OCI-LY7 (cell line): ENCODE measurements around the gene PUM2.

Experiments
- EZH2phosphoT487 ChIP-seq: fragments of 200-600 bp; sonication (generic); IDR thresholded peaks from 2 replicates; pipeline ENCODE4 v1.6.1; 2018; ENCODE audit warnings: low read depth, borderline replicate concordance, mild to moderate bottlenecking, mixed run types, antibody characterized with exemption, low read length, moderate library complexity, mixed read lengths
- TF ChIP-seq, protein P1 (sequence below): fragments of 200-600 bp; sonication (generic); conservative IDR thresholded peaks from 2 replicates; pipeline ENCODE4 v1.5.1; 2014; ENCODE audit warnings: mild to moderate bottlenecking, antibody characterized with exemption, low read length, moderate library complexity, mixed read lengths

DNA sequence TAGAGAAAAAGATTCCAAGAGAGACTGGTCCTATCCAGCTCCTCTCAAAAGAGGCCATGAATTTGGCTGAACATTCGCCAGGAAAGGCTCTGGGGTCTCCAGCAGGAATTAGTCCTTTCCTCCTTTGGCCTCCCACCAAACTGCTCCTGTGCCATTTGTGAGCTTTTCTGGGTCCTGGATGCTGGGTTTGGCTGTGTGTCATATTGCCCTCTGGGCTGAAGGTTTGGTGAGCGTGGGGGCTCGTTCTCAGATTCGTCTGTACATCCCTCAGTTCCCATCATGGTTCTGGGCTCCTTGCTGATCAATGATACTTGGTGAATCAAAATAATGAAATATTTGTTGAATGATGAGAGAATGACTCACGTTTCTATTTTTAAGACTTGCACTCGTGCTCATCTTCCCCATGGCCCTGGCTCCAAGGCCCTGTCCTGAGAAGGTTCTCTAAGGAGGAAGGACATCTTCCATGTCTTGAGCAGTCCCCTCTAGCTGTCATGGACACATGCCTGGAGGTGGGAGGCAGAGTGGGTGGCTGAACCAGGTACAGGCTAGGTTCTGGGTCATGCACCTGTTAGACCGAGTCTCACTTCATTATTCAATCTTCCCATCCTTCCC lies 48.4 kb upstream of the PUM2 start:
- TF ChIP-seq, protein P1, sequence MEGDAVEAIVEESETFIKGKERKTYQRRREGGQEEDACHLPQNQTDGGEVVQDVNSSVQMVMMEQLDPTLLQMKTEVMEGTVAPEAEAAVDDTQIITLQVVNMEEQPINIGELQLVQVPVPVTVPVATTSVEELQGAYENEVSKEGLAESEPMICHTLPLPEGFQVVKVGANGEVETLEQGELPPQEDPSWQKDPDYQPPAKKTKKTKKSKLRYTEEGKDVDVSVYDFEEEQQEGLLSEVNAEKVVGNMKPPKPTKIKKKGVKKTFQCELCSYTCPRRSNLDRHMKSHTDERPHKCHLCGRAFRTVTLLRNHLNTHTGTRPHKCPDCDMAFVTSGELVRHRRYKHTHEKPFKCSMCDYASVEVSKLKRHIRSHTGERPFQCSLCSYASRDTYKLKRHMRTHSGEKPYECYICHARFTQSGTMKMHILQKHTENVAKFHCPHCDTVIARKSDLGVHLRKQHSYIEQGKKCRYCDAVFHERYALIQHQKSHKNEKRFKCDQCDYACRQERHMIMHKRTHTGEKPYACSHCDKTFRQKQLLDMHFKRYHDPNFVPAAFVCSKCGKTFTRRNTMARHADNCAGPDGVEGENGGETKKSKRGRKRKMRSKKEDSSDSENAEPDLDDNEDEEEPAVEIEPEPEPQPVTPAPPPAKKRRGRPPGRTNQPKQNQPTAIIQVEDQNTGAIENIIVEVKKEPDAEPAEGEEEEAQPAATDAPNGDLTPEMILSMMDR = no peak
- no peak for TF ChIP-seq EZH2phosphoT487
